ENCODE results near the gene IL16. TPM values are rescaled to one million over a fixed set of nuclear protein-coding genes. Genes with fewer than 3 reads are reported as not detected.
"Not testable (repeated sequence)": the region's sequence is repeated elsewhere in the genome, so short reads cannot be mapped to it uniquely, and the experiment has no call there.

IL16 gene
- total RNA-seq, 1 donor from 2014 or later = 29.6 TPM

DNA sequence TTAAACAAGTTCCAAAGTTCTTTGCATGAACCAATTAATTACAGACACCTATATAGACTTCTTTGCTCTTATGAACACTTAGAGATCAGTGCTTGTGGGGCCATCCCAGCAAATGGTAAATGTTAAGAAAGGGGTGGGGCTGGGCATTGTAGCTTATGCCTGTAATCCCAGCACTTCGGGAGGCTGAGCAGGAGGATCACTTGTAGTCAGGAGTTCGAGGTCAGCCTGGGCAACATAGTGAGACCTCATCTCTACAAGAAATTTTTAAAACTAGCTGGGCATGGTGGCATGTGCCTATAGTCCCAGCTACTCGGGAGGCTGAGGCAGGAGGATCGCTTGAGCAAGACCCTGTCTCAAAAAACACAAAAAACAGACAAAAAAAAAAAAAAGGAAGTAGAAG lies 146.7 kb downstream of the IL16 start:
- Mint-ChIP-seq H3K4me1 (ENCODE audit: unreplicated experiment) (no peaks in the 10 kb centered on the region), H3K27ac (ENCODE audit: unreplicated experiment) (no peak overlapping the region), H3K27me3 (ENCODE audit: unreplicated experiment) (peaks cover 3% of the 10 kb centered on the region), H3K36me3 (ENCODE audit: low read depth, unreplicated experiment) (no peaks in the 10 kb centered on the region), H3K4me3 (ENCODE audit: unreplicated experiment) (no peak overlapping the region), H3K9me3 (ENCODE audit: unreplicated experiment) (no peaks in the 10 kb centered on the region)
- no peak for DNase-seq (ENCODE audit: low spot score)
- TF ChIP-seq, protein P1, sequence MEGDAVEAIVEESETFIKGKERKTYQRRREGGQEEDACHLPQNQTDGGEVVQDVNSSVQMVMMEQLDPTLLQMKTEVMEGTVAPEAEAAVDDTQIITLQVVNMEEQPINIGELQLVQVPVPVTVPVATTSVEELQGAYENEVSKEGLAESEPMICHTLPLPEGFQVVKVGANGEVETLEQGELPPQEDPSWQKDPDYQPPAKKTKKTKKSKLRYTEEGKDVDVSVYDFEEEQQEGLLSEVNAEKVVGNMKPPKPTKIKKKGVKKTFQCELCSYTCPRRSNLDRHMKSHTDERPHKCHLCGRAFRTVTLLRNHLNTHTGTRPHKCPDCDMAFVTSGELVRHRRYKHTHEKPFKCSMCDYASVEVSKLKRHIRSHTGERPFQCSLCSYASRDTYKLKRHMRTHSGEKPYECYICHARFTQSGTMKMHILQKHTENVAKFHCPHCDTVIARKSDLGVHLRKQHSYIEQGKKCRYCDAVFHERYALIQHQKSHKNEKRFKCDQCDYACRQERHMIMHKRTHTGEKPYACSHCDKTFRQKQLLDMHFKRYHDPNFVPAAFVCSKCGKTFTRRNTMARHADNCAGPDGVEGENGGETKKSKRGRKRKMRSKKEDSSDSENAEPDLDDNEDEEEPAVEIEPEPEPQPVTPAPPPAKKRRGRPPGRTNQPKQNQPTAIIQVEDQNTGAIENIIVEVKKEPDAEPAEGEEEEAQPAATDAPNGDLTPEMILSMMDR (IDR thresholded peaks at IDR 0.05; ENCODE audit: unreplicated experiment) = no peak

DNA sequence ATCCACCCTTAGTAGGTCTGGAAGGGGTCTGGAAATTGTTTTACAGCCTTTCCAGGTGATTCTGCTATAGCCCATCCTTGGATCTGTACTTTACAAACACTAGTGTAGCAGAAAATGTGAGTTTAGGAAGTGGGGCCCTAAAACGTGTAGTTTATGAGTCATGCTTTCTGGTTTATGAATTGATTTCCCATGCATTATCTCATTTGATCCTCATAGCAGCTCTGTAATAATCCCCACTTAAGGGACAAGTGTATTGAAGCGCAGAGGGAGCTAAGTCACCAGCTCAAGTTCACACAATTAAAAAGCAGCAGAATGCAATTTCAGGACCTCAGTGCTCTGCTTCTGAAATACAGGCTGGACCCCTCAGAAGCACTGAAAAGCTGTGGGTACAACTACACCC lies 149.9 kb downstream of the IL16 start:
- H3K4me1 Mint-ChIP-seq (ENCODE audit: unreplicated experiment) = no peaks in the 10 kb centered on the region
- TF ChIP-seq, protein P1 (IDR thresholded peaks at IDR 0.05; ENCODE audit: unreplicated experiment) = no peak
- no peaks in the 10 kb centered on the region for H3K36me3 Mint-ChIP-seq (ENCODE audit: low read depth, unreplicated experiment)
- H3K4me3 Mint-ChIP-seq (ENCODE audit: unreplicated experiment) = no peak overlapping the region
- no peaks in the 10 kb centered on the region for H3K9me3 Mint-ChIP-seq (ENCODE audit: unreplicated experiment)
- no peak overlapping the region for H3K27ac Mint-ChIP-seq (ENCODE audit: unreplicated experiment)
- no peak for DNase-seq (ENCODE audit: low spot score)
- peaks cover 3% of the 10 kb centered on the region for H3K27me3 Mint-ChIP-seq (ENCODE audit: unreplicated experiment)

DNA sequence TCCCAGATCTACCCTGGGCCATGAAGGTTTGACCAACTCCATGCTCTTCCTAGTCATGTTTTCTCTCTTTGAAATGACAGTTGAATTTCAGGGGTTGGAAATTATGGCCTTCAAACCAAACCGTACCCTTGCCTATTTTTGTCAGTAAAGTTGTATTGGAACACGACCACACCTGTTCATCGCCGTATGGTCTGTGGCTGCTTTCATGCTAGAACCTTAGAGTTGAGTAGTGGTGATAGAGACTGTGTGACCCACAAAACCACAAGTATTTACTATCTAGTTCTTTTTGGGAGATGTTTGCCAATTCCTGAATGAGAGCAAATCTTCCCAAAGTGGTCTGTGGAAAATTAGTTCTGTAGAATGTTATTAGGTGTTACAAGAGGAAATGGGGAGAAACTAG lies 151.2 kb downstream of the IL16 start:
- H3K4me1 Mint-ChIP-seq (ENCODE audit: unreplicated experiment) = no peaks in the 10 kb centered on the region
- no peak for DNase-seq (ENCODE audit: low spot score)
- no peaks in the 10 kb centered on the region for H3K36me3 Mint-ChIP-seq (ENCODE audit: low read depth, unreplicated experiment)
- H3K9me3 Mint-ChIP-seq (ENCODE audit: unreplicated experiment) = no peaks in the 10 kb centered on the region
- H3K4me3 Mint-ChIP-seq (ENCODE audit: unreplicated experiment) = no peak overlapping the region
- TF ChIP-seq, protein P1 (IDR thresholded peaks at IDR 0.05; ENCODE audit: unreplicated experiment) = no peak
- H3K27ac Mint-ChIP-seq (ENCODE audit: unreplicated experiment) = no peak overlapping the region
- peaks cover 3% of the 10 kb centered on the region for H3K27me3 Mint-ChIP-seq (ENCODE audit: unreplicated experiment)

DNA sequence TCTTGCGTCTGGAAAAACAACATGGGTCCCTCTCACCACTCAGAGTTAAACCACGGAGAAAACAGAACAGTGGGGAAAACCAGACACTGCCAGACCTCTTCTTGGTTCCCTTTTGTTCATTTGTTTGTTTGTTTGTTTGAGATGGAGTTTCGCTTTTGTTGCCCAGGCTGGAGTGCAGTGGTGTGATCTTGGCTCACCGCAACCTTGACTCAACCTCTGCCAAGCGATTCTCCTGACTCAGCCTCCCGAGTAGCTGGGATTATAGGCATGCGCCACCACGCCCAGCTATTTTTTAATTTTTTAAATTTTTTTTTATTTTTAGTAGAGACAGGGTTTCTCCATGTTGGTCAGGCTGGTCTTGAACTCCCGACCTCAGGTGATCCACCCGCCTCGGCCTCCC lies 152.0 kb downstream of the IL16 start:
- not testable (repeated sequence) for DNase-seq (ENCODE audit: low spot score); H3K4me3 Mint-ChIP-seq (ENCODE audit: unreplicated experiment); H3K36me3 Mint-ChIP-seq (ENCODE audit: low read depth, unreplicated experiment); H3K9me3 Mint-ChIP-seq (ENCODE audit: unreplicated experiment); H3K27ac Mint-ChIP-seq (ENCODE audit: unreplicated experiment); H3K4me1 Mint-ChIP-seq (ENCODE audit: unreplicated experiment); H3K27me3 Mint-ChIP-seq (ENCODE audit: unreplicated experiment)

DNA sequence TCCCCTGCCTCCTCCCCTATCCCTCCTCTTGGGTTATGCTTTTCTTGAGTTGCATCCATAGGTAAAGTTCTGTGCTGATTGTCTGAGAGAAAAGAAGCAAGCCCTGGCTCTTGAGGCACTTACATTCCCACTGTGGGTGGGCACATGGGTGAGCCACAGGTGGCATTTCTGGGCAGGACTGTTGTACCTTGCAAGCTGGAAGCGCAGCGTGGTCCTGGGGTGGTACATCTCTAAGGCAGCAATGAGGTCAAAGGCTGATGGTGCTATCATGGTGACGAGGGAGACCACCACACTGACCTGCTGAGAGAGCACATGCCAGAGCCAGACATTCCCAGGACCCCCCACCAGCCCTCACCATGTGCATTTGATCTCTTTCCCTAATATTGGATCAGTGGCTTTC lies 152.6 kb downstream of the IL16 start:
- Mint-ChIP-seq H3K27ac (ENCODE audit: unreplicated experiment) (no peak overlapping the region), H3K4me3 (ENCODE audit: unreplicated experiment) (no peak overlapping the region), H3K9me3 (ENCODE audit: unreplicated experiment) (no peaks in the 10 kb centered on the region), H3K4me1 (ENCODE audit: unreplicated experiment) (no peaks in the 10 kb centered on the region), H3K27me3 (ENCODE audit: unreplicated experiment) (peaks cover 3% of the 10 kb centered on the region), H3K36me3 (ENCODE audit: low read depth, unreplicated experiment) (no peaks in the 10 kb centered on the region)
- DNase-seq (ENCODE audit: low spot score) = no peak
- TF ChIP-seq, protein P1 (IDR thresholded peaks at IDR 0.05; ENCODE audit: unreplicated experiment) = no peak

DNA sequence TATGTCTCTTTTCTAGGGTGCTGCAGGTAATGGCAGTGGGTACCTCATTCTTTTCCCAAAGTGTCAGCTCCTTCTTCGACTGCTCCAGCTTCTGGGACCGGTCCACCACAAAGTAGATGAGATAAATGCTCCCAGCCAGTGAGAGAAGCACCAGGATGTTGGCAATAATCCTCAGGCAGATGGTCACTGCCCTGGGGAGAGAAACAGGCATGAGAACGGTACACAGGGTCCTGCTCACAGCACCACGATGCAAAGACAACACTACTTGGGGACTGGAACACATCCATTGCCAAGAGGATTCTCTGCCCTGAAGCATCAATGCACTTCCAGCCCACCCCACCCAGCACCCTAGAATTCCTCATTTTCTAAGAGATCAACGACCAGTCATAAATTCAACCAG lies 155.0 kb downstream of the IL16 start:
- Mint-ChIP-seq H3K27me3 (ENCODE audit: unreplicated experiment) (peaks cover 3% of the 10 kb centered on the region), H3K4me3 (ENCODE audit: unreplicated experiment) (no peak overlapping the region), H3K9me3 (ENCODE audit: unreplicated experiment) (no peaks in the 10 kb centered on the region), H3K27ac (ENCODE audit: unreplicated experiment) (no peak overlapping the region), H3K36me3 (ENCODE audit: low read depth, unreplicated experiment) (no peaks in the 10 kb centered on the region), H3K4me1 (ENCODE audit: unreplicated experiment) (no peaks in the 10 kb centered on the region)
- DNase-seq (ENCODE audit: low spot score) = no peak
- TF ChIP-seq, protein P1 (IDR thresholded peaks at IDR 0.05; ENCODE audit: unreplicated experiment) = no peak

All from endothelial cell (in vitro differentiated cells).